Pancreas (tissue), 10 donors: Measurements from ENCODE around the gene RBM23. TPM values are rescaled to one million over a fixed set of nuclear protein-coding genes. Genes with fewer than 3 reads are reported as not detected.

Source experiments
- ATAC-seq, 4 donors: fragments of 200-7000 bp; cut with Tn5 transposase; one replicate each; pipeline versions ENCODE4 v1.8.0 to v1.9.1; 2020; ENCODE audit warnings: mild to moderate bottlenecking in 4 of 4, moderate library complexity in 4 of 4
- DNase-seq, 6 donors: peaks; one replicate each; pipeline ENCODE4 v3.0.0-alpha.2; 2020
- FAIRE-seq: peaks from 2 replicates; lab custom pipeline; 2012; peaks lifted over from hg19 to GRCh38; lab: Jason Lieb, UNC
- H3K27ac ChIP-seq, 4 donors: fragments of 200-600 bp; sonication (generic); 1 replicate in 3 of 4; 2 replicates in 1 of 4; pipeline versions ENCODE4 v1.5.0 to v1.8.0; 2020
- H3K27me3 ChIP-seq, 4 donors: fragments of 200-600 bp; one replicate each; pipeline ENCODE4 v1.8.0; 2021
- H3K36me3 ChIP-seq, 3 donors: fragments of 200-600 bp; sonication (generic) in 1 of 3; one replicate each; pipeline versions ENCODE4 v1.5.0 to v1.8.0; 2020 to 2021
- H3K4me1 ChIP-seq, 3 donors: fragments of 200-600 bp; one replicate each; pipeline ENCODE4 v1.8.0; 2021
- H3K4me3 ChIP-seq, 4 donors: fragments of 200-600 bp; sonication (generic) in 2 of 4; one replicate each; pipeline versions ENCODE4 v1.5.0 to v1.8.0; 2020 to 2021
- H3K9me3 ChIP-seq, 4 donors: fragments of 200-600 bp; one replicate each; pipeline ENCODE4 v1.8.0; 2021
- CTCF ChIP-seq, 4 donors: fragments of 200-600 bp; sonication (generic) in 3 of 4; IDR thresholded peaks; one replicate each; pipeline versions ENCODE4 v1.5.0 to v1.8.0; 2021; ENCODE audit warnings: antibody characterized with exemption in 4 of 4
- WGBS, 2 donors: extraction: QIAGEN DNeasy Blood & Tissue Kit; methylation state at CpG; one replicate each; pipeline ENCODE4 v1.1.7; 2013; 5-methylcytosine and 5-hydroxymethylcytosine counted together
- intact Hi-C, 3 donors: fragments of 100-400 bp; cut with DNase I; formaldehyde crosslinking; loops; one replicate each; pipeline versions ENCODE4 v1.11.1 to v1.14.2; 2022
- polyA plus RNA-seq, 2 donors: library from polyadenylated mRNA; stranded (reverse); fragments of 200-250 nt; gene quantifications; one replicate each; pipeline ENCODE4 v1.2.3, GENCODE V29; 2013
- total RNA-seq, 6 donors: library from RNA; stranded (reverse); fragmentation: NEBNext Ultra II Directional in 4 of 6; extraction: Animal tissue kit (Norgen Biotek cat#: 25700) in 4 of 6; gene quantifications; one replicate each; pipeline versions ENCODE4 v1.2.1 to v1.2.4, GENCODE V29; 2021 to 2023
- donor health status: healthy with polysubstance abuse.
- donor health status: DM: no; HTN: no; CAD: no; lungs with moderate emphysema.
- donor health status: DM: no; HTN: no; CAD: no.
- donor health status: control.
- donor health status: control.
- donor health status: Bipolar disorder and iron deficiency.
- donor health status: DM: yes; HTN: yes; CAD: no.
- donor health status: DM: no; HTN: no; CAD: no.
- donor health status: DM: no; HTN: no; CAD: no.
- donor health status: DM: yes; HTN: yes; CAD: no.

The RBM23 gene
- total and polyA plus RNA-seq, 8 donors = 20.9 to 58.6 (median 31.2) TPM

- FAIRE-seq (no peak), DNase-seq (no peak), ATAC-seq (no peak)
- Histone ChIP-seq H3K4me3 (no peak overlapping the region), H3K4me1 (peaks cover 9 to 12% (median 10%) of the 10 kb centered on the region in 3 donors), H3K36me3 (peaks cover 0 to 49% (median 30%) of the 10 kb centered on the region in 3 donors), H3K27me3 (no peaks in the 10 kb centered on the region), H3K9me3 (no peaks in the 10 kb centered on the region), H3K27ac (no peak overlapping the region)
- 82 to 88% methylated on average over 11 of the region's 11 CpGs for WGBS, 2 donors
- no peak for TF ChIP-seq CTCF (IDR thresholded peaks at IDR 0.05)
- intact Hi-C loops = no loop called here
These were observed 72.1 kb downstream of the RBM23 start for GRCh38 chr14:22846811-22847307.

- H3K36me3 ChIP-seq = peaks cover 0 to 50% (median 34%) of the 10 kb centered on the region in 3 donors
- 91 to 92% methylated on average over 26 of the region's 26 CpGs for WGBS, 2 donors
- ATAC-seq (no peak), FAIRE-seq (no peak), DNase-seq (no peak)
- intact Hi-C loops = no loop called here
- no peak for TF ChIP-seq CTCF (IDR thresholded peaks at IDR 0.05)
- H3K4me1 ChIP-seq = peaks cover 3 to 6% (median 5%) of the 10 kb centered on the region in 3 donors
- no peak overlapping the region for H3K4me3 ChIP-seq
- H3K27ac ChIP-seq = no peak overlapping the region
- no peaks in the 10 kb centered on the region for H3K27me3 ChIP-seq
- H3K9me3 ChIP-seq = no peaks in the 10 kb centered on the region
These were observed 72.9 kb downstream of the RBM23 start for GRCh38 chr14:22845821-22846625.

- TF ChIP-seq CTCF (IDR thresholded peaks at IDR 0.05) = no peak
- 84 to 95% methylated on average over 9 of the region's 9 CpGs for WGBS, 2 donors
- Histone ChIP-seq H3K36me3 (peaks cover 0 to 50% (median 34%) of the 10 kb centered on the region in 3 donors), H3K27me3 (no peaks in the 10 kb centered on the region), H3K9me3 (no peaks in the 10 kb centered on the region), H3K4me3 (no peak overlapping the region), H3K27ac (no peak overlapping the region), H3K4me1 (peaks cover 0 to 3% (median 0%) of the 10 kb centered on the region in 3 donors)
- DNase-seq (no peak), ATAC-seq (no peak), FAIRE-seq (no peak)
- intact Hi-C loops = no loop called here
These were observed 73.9 kb downstream of the RBM23 start for GRCh38 chr14:22845103-22845394.

- TF ChIP-seq CTCF (IDR thresholded peaks at IDR 0.05) = no peak
- ATAC-seq (no peak), DNase-seq (no peak), FAIRE-seq (no peak)
- H3K27ac ChIP-seq = no peak overlapping the region
- H3K4me3 ChIP-seq = no peak overlapping the region
- H3K4me1 ChIP-seq = peaks cover 0 to 3% (median 0%) of the 10 kb centered on the region in 3 donors
- H3K9me3 ChIP-seq = no peaks in the 10 kb centered on the region
- intact Hi-C loops = no loop called here
- WGBS, 2 donors = 90 to 91% methylated on average over 22 of the region's 22 CpGs
- H3K27me3 ChIP-seq = no peaks in the 10 kb centered on the region
- H3K36me3 ChIP-seq = peaks cover 0 to 50% (median 34%) of the 10 kb centered on the region in 3 donors
These were observed 74.5 kb downstream of the RBM23 start for GRCh38 chr14:22844221-22845102.

Other genes with a start within 250 kb of the RBM23 start
- gene OXA1L, start 152.5 kb downstream of the RBM23 start, total RNA-seq = 10 to 100 TPM; 48.1 to 76.2 (median 53.2) TPM
- gene OXA1L, start 152.5 kb downstream of the RBM23 start, polyA plus RNA-seq = 10 to 100 TPM; 56.7 to 91.2 TPM
- gene SLC7A7, start 103.7 kb downstream of the RBM23 start, total RNA-seq = 10 to 100 TPM in 1 of 6 donors, 1 to 10 TPM in 5; 2.9 to 13.1 (median 5.7) TPM
- gene SLC7A7, start 103.7 kb downstream of the RBM23 start, polyA plus RNA-seq = 1 to 10 TPM; 4.9 to 9.9 TPM
- gene MRPL52, start 89.3 kb downstream of the RBM23 start, total RNA-seq = 10 to 100 TPM; 29.1 to 47.6 (median 43.0) TPM
- gene MRPL52, start 89.3 kb downstream of the RBM23 start, polyA plus RNA-seq = 10 to 100 TPM; 57.1 to 85.0 TPM
- gene MMP14, start 82.6 kb downstream of the RBM23 start, total RNA-seq = 100 to 1,000 TPM in 1 of 6 donors, 10 to 100 TPM in 5; 21.5 to 146 (median 34.0) TPM
- 10 to 100 TPM; 18.7 to 61.8 TPM for gene MMP14, start 82.6 kb downstream of the RBM23 start, polyA plus RNA-seq
- 10 to 100 TPM; 49.5 to 86.2 (median 52.5) TPM for gene LRP10, start 47.4 kb downstream of the RBM23 start, total RNA-seq
- 10 to 100 TPM; 14.7 to 22.7 TPM for gene LRP10, start 47.4 kb downstream of the RBM23 start, polyA plus RNA-seq
- gene REM2, start 35.9 kb downstream of the RBM23 start, total RNA-seq = under 1 TPM in 5 of 6 donors, not detected in 1; 0.16 to 0.41 (median 0.28) TPM
- gene REM2, start 35.9 kb downstream of the RBM23 start, polyA plus RNA-seq = 1 to 10 TPM in 1 of 2 donors, under 1 TPM in 1; 0.72 to 2.5 TPM
- 10 to 100 TPM; 16.3 to 31.8 (median 29.2) TPM for gene PRMT5, start 10.2 kb upstream of the RBM23 start, total RNA-seq
- gene PRMT5, start 10.2 kb upstream of the RBM23 start, polyA plus RNA-seq = 10 to 100 TPM; 15.6 to 27.5 TPM
- gene HAUS4, start 37.9 kb upstream of the RBM23 start, total RNA-seq = 10 to 100 TPM; 18.4 to 31.8 (median 23.4) TPM
- gene HAUS4, start 37.9 kb upstream of the RBM23 start, polyA plus RNA-seq = 10 to 100 TPM; 13.6 to 17.0 TPM
- gene AJUBA, start 63.4 kb upstream of the RBM23 start, total RNA-seq = 10 to 100 TPM in 2 of 6 donors, 1 to 10 TPM in 4; 5.4 to 17.8 (median 9.1) TPM
- gene AJUBA, start 63.4 kb upstream of the RBM23 start, polyA plus RNA-seq = 1 to 10 TPM; 6.3 to 9.5 TPM
- 1 to 10 TPM; 4.3 to 7.5 (median 5.4) TPM for gene C14orf93, start 91.0 kb upstream of the RBM23 start, total RNA-seq
- gene C14orf93, start 91.0 kb upstream of the RBM23 start, polyA plus RNA-seq = 10 to 100 TPM in 1 of 2 donors, 1 to 10 TPM in 1; 8.3 to 11.3 TPM
- 10 to 100 TPM; 29.6 to 50.4 (median 45.9) TPM for gene PSMB5, start 115.8 kb upstream of the RBM23 start, total RNA-seq
- gene PSMB5, start 115.8 kb upstream of the RBM23 start, polyA plus RNA-seq = 10 to 100 TPM; 31.8 to 62.9 TPM
- gene PSMB11, start 123.1 kb upstream of the RBM23 start, total RNA-seq = not detected
- gene PSMB11, start 123.1 kb upstream of the RBM23 start, polyA plus RNA-seq = under 1 TPM in 1 of 2 donors, not detected in 1; 0.05 TPM
- 1 to 10 TPM in 5 of 6 donors, under 1 TPM in 1; 0.91 to 3.4 (median 1.3) TPM for gene CDH24, start 138.4 kb upstream of the RBM23 start, total RNA-seq
- gene CDH24, start 138.4 kb upstream of the RBM23 start, polyA plus RNA-seq = 10 to 100 TPM in 1 of 2 donors, 1 to 10 TPM in 1; 9.6 to 11.8 TPM
- gene ACIN1, start 176.0 kb upstream of the RBM23 start, total RNA-seq = 100 to 1,000 TPM in 1 of 6 donors, 10 to 100 TPM in 5; 43.1 to 106 (median 55.9) TPM
- gene ACIN1, start 176.0 kb upstream of the RBM23 start, polyA plus RNA-seq = 100 to 1,000 TPM; 134 to 152 TPM
- 10 to 100 TPM in 4 of 6 donors, 1 to 10 TPM in 2; 7.5 to 22.7 (median 13.6) TPM for gene C14orf119, start 176.4 kb upstream of the RBM23 start, total RNA-seq
- 10 to 100 TPM; 10.4 to 20.8 TPM for gene C14orf119, start 176.4 kb upstream of the RBM23 start, polyA plus RNA-seq
- gene CIROP, start 185.8 kb upstream of the RBM23 start, total RNA-seq = not detected
- gene CIROP, start 185.8 kb upstream of the RBM23 start, polyA plus RNA-seq = not detected
- not detected for gene CEBPE, start 200.1 kb upstream of the RBM23 start, total RNA-seq
- not detected for gene CEBPE, start 200.1 kb upstream of the RBM23 start, polyA plus RNA-seq